GM21423 (cell line): ENCODE data around the gene LSAMP.

Source experiments
- ATAC-seq: cut with Tn5 transposase; IDR thresholded peaks from one replicate; pipeline ENCODE4 v1.9.1; 2021; ENCODE audit warnings: mild to moderate bottlenecking, moderate library complexity; ENCODE audit not compliant: unreplicated experiment

LSAMP gene

DNA sequence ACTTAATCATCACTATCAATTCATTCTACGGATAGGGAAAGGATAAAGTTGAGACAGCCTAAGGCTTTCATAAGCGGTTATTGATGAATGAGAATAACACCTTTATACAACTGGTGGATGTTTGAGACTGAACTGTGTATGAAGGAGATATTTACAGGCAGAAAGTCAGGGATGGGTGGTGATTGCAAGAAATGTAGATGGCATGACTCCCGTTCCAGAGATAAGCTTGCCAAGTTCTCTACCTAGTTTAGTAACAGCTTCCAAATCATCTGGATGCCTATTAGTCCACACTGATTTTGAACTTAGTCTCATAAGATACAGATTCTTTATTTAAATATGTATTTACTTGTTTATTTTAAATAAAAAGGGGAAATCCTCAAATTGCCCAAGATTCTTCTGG, 463.2 kb downstream of the LSAMP start:
- no peak for ATAC-seq

DNA sequence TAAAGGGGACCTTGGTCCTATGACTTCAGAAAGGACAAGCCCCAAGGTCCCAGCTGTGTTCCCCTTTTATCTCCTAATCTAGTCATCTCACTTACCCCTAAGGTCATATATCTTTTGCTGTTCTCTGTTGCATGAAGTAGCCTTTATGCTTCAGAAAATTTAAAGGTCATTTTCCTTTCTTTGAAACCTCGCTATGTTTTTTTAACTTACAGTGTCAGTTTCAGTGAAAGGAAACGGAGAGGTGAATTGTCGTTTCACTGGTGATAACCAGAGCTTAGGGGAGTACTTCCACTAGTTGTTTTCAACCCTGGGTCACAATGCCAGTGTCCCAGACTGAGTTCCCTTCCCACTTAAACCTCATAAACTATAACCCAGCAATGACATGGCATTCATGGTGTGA, 464.6 kb downstream of the LSAMP start:
- no peak for ATAC-seq

DNA sequence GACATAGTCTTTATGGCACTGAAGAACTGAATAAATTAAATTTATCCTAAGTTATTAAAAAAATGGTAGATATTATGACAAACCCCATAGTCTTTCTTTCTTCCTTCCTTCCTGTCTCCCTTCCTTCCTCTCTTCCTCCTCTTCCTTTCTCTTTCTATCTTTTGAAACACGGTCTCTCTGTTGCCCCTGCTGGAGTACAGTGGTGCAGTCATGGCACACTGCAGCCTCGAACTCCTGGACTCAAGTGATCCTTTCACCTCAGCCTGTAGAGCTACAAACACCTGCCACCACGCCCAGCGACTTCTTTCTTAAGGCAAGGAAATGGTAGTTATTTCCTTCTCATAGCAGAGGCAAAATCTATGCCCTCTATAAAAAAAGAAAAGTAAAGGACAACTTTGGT, 467.4 kb downstream of the LSAMP start:
- ATAC-seq: no peak

DNA sequence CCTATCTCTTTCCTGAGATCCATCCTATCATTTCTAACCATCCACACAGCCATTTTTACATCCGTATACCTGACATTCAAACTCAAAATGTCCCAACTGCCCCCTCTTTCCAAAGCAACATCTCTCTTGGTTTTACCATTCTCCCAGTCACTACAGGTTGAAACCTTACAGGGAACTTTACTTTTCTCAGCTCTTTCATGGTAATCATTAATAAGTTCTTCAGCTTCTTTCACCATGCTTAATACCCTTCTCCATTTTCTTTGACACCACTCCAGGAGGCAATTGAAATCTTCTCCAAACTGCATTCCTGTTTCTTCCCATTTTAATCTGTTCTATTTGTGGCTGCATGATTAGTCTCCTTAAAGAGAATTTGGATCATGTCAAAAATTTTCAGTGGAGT, 469.5 kb downstream of the LSAMP start:
- no peak for ATAC-seq

DNA sequence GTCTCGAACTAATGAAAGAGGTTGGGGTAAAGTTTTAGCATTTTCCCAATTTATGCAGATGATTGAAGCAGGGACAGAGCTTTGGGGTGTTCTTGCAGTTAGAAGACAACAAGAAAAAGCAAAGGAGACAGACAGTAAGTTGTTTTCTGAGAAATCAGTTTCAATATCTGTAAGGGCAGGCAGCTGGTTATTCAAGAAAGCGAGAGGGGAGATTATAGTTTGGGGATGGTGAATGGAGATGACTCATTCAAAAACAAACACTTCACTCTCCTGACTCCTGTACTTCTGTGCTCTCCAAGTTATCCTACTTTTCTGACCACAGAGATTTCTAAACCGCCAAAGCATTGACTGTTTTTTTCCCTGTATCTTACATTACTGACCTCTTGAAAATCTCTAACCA, 469.9 kb downstream of the LSAMP start:
- no peak for ATAC-seq

DNA sequence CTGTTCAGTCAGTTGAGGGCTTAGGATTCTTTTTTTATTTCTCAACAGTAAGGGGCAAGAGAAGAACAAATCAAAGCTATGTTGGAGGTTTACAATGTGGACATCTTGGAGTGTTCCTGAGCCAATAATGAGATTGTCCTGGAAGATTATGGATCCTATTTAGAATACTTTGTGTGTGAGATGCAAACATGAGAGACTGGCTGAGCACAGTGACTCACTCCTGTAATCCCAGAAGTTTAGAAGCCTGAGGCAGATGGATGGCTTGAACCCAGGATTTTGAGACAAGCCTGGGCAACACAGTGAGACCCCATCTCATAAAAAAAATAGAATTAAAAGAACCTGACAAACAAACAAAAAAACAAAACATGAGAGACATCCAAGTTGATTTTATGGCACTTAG, 470.3 kb downstream of the LSAMP start:
- ATAC-seq: no peak

DNA sequence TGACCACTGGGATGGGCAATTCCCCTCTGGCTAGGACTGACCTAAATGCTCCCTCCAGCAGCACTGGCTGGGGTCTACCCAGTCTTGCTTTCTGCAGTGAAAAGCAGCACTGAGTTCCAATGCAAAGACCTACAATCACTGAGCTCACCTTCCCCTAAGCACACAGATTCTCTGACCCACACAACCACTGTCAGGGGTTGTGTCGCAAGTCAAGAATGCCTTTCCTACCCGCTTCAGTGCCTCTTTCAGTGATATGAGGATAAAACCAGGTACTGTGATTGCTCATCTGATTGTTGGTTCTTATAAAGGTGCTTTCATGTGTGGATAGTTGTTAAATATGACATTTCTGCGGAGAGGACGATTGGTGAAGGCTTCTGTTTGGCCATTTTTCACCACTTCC, 476.4 kb downstream of the LSAMP start:
- ATAC-seq: no peak

DNA sequence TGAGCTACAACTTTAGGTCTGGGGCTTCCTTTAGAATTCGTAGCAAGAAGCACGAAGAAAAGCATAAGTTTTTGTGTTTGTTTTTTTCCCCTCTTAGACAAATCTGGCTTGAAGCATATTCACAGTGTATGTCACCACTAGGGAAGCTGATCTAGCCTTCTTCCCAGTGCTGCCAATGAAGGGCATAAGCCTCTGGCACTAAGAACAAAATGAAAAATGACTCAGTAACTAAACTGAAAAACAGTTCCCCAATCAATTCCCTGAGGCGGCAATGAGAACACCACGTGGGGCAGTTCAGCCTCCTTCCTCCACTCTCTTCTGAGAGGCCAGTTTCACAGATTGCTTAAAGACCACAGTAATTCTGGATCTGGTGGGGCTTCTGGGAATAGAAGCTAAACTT, 483.9 kb downstream of the LSAMP start:
- no peak for ATAC-seq

DNA sequence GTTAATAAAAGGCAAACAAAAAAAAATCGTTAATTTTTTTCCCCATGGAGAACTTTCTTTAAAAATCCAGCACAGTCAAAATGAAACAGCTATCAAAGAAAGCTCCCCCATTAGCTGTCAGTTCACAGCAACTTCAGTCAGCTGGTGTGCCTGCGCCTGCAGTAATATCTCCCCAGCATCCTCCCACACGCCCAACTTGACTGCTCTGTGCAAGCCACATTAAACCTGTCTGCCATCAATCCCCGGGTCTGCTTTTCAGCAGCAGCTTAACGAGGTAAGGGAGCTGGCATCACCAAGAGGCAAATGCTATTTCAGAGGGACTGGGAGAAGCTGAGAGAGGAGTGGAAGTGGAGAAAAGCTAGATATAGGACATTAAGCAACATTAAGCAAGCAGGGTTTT, 484.5 kb downstream of the LSAMP start:
- no peak for ATAC-seq

DNA sequence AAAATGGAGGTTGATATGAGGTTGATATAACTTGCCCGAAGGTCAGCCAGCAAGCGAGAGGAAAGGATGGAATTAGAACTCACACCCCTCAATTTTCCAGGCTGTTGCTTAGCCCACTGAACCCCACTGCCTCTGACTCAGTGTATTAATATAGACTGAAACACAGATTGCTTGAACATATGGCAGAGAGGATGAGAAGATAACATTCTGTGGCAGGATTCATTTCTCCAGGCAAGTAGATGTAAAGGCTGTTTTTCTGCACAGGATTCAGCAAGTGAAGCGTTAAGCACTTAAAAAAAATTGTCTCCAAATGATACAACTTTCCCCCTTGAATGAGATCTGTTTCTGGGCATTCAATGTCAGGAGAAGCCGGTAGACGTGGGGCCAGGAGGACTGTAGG, 486.8 kb downstream of the LSAMP start:
- ATAC-seq: no peak

DNA sequence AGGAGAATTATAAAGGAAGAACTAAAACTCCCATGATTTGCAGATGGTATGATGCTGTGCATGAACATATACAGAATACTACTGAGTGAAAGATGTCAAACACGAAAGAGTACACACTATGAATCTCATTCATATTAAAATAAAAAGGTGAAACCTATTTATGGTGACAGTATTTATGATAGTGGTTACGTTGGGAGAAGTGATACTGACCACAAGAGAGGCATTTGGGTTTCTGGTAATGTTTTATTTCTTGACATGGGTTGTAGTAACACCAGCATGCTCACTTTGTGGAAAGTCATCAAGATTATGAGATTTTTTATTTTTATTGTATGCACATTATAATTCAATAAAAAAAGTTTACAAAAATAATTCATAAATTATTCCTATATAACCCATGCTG, 498.0 kb downstream of the LSAMP start:
- no peak for ATAC-seq

DNA sequence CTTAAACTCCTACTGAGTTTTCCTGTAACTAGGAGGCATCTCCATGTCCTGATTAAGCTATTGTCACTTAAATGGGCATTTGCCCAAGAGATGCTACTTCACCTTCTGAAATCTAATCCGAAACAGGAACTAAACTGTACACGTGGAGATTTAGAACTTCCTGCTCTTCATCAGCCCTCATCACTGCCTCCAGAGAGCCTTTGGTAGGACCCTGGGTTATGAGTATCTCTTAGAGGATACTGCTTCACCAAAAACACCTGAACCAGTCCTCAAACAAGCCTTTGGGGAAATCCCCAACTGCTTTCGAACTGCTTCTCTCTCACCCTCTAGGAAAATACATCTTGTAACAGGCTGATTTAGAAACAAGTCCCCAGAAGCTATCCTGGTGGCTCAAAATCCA, 501.7 kb downstream of the LSAMP start:
- no peak for ATAC-seq

DNA sequence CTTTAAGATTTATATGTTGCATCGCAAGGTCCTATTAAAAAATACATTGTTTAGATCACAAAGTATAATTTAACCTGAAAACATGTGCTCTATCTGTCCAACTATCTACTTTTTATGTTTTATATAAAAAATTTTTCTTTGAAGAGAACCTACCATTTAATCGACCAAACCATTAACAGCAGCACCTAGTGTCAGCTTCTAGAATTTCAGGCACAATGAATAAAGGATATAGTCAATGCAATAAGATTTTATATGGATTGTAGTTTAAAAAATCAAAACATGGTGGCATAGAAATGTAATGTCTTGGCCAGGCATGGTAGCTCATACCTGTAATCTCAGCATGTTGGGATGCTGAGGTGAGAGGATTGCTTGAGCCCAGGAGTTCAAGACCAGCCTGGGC, 508.2 kb downstream of the LSAMP start:
- ATAC-seq: no peak

DNA sequence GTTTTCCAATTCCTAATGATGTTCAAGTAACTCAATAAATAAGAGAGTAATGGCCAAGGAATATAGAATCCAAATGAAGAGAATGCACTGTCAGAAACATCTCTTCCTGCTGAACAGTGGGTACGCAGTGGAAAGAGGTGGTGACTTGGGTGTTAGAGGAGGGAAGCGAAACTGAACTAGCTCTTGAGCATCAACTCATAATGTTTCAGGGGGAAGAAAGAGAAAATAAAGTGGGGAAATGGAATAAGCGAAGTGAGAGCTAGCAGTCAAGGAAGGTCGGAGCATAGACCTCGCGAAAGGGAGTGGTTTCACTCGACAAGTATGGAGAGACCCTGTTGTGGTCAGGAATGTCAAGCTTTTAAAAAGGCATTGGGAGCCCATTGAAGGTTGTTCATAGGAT, 512.5 kb downstream of the LSAMP start:
- no peak for ATAC-seq

DNA sequence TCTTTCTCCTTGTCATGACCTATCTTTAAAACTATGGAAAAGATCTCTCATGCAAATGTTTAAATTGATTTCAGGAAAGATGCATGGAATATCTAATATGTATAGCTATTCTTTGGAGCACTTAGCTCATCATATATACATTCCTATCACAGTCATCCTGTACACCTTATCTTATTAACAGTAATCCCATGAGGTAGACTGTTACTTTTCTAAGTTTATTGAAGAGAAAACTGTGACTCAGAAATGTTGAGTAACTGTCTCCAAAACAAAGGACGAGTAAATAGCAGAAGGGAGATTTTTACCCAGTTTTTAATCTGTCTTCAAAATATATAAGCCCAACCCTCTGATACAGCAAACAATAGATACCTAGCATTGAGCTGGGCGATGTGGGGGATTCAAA, 513.7 kb downstream of the LSAMP start:
- no peak for ATAC-seq

DNA sequence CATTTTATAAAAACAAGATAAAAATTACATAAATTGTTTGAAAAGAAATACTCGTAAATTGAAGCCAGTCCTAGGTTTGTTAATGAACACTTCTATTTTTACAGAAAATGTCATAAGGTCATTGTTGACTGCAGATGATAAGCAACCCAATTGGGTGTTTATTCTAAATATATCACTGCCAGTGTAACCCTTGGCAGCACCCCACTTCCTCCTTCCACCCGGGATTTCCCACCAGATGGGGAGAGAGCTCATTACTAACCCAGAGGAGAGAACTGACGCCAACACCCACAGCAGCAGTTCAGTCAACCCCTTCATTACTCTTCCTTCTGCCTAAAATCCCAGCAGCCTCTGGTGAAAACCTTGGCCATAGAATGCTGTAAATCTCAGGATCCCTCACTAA, 514.4 kb downstream of the LSAMP start:
- no peak for ATAC-seq

DNA sequence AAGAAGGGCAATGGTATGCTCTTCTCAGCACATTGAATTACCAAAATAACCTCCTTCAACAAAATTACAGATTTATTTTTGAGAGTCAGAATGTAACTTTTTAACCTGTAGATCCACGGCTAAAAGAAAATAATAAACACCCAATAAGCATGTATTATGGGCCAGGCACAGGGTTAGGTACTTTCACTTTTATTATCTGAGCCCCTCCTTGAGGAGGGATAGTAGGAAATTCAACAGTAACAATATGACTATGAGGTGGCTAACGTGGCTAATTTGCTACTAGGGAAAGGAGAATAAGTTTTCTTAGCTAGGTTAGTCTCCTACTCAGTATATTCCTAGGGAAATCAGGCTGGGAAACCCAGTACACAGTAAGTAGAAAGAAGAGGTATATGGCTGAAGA, 515.1 kb downstream of the LSAMP start:
- ATAC-seq: no peak

DNA sequence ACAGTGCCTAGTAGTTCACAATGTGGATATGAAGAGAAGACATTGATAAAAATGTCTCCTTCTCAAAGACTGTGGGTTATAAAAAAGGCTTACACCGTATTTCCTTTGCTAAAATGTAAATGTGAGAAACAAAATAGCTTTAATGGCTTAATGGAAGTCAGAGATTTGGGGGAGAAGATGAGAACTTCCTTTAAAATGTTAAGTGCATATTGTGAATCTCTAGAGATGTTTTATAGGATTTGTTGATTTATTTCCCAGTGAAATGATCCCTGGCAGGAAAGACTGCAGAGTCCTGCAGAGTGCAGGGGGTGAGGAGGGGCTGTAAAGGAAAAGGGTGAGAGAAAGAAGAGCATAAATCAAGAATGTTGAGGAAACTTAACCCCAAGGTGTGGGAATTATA, 516.9 kb downstream of the LSAMP start:
- no peak for ATAC-seq

DNA sequence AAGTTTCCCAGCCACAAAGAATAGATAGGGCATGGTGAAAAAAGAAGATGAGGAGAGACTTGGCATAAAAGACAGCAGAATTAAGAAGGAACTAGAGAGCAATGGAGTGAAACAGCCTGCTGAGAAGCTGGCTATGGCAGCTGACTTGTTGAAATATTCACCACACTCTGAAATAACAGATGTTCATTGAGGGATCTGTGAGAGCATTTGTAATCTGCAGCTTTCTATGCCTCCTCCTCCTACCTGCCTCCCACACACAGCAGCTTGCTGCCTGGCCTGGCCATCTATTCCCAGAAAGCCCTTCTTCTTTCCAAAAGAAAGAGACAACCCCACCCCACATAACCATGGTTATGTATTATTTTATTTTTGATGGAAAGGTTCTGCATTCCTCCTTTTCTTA, 518.1 kb downstream of the LSAMP start:
- no peak for ATAC-seq

DNA sequence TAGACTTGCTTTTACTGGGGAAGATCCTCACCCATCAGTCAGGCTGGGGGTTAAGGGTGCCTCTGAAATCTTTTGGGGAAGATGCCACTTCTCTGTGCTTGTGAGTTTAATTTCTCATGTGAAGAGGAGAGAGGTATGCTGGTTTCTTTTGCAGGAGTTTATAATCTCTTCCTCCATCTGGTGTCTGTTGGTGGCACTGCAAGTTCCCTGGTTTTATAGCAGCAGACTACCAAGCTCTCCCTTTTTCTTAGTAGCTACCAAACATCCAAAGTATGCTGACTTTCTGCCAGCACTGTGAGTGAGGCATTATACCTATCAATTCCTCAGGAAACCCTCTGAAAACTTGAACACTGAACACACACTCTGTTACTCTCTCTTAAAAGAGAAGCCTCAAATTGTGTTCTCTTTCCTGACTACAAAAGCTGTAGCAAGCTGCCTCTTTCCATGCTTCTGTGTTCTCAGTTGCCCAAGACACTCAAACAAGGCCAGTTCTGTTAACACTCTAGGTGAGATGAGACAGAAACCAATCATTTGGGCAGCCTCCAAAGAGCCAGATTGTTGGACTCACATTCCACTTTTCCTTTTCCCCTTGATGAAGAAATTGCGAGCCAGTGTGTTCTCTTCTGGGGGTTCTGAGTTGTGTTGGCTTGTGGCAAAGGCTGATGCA, 522.5 kb downstream of the LSAMP start:
- no peak for ATAC-seq

DNA sequence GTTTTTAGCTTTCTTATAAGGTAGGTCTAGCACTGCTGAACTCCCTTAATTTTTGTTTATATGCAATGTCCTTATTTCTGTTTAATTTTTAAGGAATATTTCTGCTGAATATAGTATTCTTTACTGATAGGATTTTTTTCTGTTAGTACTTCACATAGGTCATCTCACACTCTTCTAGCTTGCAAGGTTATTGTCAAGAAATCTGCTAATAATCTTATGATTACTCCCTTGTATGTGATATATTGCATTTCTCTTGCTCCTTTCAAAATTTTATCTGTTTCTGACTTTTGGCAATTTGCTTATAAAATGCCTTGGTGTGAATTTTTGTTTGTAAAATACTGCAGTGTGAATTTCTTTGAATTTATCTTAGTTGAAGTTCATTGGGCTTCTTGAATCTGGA, 523.6 kb downstream of the LSAMP start:
- ATAC-seq: no peak

DNA sequence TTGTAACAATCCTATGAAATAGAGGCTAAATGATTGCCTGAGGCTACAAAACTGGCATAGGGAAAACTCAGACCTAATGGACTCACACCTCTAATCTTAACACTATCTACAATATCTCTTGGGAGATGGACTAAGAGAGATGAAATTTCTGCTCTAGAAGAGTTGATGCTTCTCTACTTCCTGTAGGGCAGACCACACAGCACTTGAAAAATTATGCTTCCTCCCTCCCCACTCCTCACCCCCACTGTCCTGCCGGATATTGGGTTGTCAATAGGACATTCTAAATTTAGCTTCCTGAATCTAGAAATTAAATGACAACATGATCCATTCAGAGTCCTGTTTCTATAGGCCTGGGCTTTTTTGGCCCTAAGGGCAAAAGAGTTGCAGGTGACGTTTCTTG, 526.4 kb downstream of the LSAMP start:
- no peak for ATAC-seq

DNA sequence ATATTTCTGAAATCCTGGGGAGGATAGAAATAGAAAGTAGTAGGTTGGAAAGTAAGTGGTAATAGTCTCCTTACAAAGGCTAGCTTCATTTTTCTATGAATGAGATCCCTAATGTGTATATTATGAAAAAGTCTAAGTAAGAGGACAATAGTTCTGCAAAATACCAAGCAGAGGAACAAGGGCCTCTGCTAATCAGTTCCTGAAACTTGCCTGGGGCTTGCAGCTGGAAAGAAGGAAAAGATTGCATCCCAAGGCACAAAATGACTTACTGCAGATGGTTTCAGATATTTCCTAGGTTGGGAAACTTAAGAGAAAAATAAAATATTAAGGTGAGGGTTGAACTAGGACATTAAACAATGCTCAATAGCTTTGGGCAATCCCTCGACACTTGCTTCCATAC, 528.4 kb downstream of the LSAMP start:
- no peak for ATAC-seq

DNA sequence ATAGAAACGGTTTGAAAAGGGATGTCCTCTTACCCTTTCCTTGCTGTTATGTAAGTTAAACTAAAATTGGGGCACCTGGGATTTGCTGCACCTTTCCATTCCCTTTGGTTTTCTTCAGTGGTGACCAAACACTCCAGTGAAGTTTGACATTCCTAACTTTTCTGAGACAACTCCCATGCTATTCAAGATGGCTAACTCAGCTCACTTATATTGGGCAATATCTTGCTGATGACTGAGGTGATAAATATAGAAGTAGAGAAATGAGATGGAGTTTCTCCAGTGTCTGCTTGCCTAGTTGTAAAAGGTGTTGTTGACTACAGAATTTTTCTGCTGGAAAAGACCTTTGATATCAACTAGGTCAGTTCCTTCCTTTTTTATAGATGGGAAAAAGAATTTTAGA, 530.2 kb downstream of the LSAMP start:
- ATAC-seq: no peak
